Inferior parietal cortex (tissue), 1 donor: ENCODE results near the gene EHF.

ENCODE experiments used
- DNase-seq: peaks from one replicate; pipeline ENCODE4 v3.0.0-alpha.2; 2016; ENCODE audit errors: extremely low spot score

EHF gene

DNA sequence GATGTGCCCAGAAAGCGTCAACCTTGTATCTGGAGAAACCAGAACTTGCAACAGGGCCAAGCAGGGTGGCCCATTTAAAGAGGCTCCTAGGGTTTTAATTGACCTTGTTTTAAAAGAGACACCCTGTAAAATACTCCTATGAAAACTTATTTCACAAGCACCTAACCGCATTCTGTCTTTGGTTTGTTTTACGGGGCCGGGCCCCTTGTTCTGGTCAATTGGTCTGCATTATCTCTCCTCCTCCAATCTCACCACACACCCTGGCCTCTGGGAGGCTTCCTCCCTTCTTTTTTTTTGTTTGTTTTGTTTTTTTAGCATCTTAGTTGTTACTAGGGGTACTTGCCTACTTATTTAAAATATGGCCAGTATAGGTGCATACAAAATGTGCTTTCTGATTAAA is 4.7 kb downstream of the EHF start:
- no peak for DNase-seq

DNA sequence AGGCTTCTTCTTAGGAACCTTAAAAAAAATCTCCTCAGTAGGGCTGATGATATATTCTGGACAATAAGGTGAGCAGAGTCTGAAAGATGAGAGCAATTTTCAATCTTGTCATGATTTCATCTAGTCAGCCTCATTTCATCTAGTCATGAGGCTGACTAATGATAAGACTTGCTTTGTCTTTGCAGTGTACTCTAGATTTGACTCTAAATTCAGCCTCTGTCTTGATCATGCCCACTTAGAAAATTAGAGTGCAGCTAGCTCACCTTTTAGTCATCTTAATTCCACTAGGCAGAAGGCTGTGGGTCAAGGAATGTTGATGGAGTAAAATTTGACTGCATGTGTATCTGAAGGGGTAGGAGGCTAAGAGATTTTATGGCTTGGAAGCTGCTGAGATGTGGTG is 5.5 kb downstream of the EHF start:
- DNase-seq = no peak

DNA sequence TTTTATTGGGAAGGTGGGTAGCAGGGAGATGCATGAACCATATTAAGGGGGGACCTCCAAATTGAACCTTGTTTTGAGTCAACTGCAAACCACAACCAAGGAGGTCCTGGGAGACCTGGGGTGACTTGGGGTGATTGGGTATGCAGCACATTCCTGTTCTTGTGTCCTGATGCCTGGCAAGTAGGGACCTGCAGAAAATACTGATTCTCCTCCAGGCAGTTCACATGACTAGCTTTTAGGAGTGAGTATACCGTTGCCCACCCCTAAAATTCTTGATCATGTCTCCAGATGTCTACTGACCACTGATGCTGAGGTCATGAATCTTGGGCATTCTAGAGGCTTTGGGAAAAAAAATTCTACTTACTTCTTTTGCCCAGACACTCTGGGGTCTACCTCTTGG is 6.3 kb downstream of the EHF start:
- no peak for DNase-seq

DNA sequence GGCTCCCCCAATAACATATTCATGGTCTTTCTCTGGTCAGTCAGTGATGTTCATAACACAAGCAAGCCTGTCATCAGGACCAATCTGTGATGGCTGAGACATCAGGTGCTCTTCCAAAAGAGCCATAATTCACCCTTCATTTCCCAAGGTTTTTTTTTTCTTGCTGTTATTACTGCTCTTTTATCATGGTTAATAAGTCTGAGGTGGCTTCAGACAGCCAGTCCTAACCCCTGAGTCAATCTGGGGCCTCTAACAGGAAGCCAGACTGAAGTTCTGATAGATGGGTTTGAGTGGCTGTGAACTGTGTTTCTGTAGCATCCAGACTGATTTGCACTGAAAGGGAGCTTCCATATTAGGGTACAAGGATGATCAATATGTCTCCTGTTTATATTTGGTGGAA is 8.8 kb downstream of the EHF start:
- DNase-seq = no peak

DNA sequence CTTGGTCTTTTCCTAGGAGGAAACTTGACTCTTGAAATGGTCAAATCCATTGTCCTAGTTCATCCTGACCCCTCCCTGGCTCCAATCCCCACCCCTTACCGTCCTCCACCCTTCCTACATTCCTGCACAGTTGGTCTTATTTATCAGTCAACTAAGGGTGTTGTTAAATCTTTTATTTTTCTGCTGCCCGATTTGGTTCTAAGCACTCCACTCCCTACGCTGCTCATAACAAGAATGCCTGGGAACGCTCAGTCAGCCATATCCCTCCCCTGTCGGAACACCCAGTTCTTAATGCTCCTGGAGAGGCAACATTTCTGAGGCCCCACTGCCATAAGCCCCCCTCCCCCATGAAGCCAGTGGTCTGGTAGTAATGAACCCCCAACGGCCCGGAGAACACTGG is 9.7 kb downstream of the EHF start:
- no peak for DNase-seq

DNA sequence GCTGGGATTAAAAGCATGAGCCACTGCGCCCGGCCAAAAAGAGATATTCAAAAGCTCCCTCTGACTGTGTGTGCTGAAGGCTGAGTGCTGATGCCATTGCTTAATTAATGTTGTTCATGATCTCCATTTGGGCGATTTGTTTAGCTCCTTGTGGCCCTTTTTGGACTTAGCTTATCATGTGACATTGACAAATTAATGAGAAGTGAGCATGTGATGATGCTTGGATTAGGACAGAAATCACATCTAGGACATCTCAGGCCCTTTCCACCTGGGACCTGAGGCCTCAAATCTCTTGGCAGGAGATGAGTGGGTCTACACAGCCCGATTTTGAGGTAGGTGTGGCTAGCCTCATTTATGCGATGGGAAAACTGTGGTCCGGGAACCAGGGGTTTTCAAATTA is 10.4 kb downstream of the EHF start:
- DNase-seq = no peak

DNA sequence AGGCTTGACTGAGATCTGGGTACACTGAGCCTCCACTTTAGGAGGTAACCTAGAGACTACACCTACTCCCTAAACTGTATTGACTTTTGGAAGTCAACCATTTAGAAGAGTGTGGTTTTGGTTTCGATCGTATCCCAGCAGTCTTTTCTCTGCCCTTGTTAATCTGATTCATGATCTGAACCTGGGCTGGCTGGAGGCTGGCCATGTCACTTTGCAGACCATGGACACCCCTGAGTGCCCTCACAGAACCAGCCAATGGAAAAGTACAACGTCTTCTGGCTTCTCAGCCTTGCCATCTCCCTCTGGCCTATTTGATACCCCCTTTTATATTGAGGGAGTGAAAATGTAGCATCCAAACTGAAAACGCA is 10.8 kb downstream of the EHF start:
- no peak for DNase-seq

DNA sequence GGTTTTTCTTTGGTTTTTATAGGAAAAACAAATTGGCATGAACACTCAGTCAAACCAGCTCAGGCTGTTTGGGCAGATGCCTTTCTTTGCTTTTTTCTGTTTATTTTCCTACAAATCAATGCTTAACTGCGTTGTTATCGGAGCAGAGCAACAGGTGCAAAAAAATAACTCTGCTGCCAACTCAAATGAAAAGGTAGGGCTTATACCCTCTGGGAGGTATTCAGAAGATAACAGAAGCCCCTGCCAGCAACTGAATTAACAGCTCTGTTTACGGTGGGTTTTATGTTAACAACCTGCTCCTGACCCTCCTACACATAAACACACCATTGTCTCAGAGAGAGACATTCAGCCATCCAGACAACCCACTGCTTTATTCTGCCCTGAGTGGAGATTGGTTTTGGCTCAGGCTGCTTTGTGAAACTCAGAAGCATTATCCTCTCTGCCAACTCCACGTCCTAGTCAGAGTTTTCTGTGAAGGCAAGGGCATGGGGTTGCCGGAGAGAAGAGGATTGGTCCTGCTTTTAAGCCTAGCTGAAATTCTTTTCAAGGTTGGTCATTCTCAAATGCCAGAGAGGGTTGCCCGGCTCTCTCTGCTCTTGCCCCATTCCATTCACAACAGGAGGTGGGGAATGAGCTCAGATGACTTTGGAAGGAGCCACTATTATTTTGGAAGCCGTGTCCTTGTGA is 11.4 kb downstream of the EHF start:
- peak; percentile 60 for DNase-seq

DNA sequence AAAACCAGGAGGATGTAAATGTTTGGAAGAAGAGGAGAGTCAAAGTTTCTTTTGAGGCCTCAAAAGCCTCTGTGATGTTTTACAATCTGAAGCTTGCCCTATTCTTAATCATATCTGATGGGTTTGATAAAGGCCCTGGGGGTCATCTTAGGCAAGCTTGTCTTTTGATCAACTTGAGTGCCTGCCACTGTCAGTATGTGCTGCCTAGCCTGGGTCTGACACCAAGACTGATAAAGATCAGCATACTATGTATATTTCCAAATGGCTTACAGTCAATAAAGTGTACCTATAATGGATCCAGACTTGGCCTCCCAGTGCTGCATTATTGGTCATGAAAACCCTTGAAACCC is 12.7 kb downstream of the EHF start:
- DNase-seq = no peak

DNA sequence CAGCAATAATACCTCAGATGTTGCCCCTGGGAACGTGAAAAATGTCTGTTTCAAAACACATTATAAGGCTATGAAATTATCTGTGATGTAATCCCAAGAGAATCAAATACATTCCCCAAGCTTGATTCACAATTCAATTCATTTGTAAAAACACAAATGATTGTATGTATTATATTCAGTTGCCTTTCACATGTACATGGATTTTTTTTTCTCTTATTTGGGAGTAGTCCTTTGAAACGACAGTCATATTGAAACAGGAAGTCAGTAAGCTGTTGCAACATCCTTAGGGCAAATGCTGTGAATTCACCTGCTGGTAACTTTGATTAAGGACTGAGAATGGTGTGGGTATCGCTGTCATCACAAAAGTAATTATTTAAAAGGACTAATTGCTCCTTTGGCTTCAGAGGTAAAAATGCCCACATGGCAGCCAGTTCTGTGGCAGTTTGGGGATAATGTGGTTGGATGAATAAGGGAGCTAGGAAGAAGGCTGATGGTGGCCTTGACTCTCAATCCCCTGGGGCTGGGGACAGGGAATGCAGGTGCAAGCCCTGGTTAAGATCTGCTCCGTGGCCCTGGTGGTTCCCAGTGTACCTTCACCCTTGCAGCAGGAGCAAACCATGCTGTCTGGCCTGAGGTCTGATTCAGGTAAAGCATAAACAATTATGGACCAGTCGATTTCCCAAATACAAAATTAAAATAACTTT is 13.2 kb downstream of the EHF start:
- DNase-seq = no peak

DNA sequence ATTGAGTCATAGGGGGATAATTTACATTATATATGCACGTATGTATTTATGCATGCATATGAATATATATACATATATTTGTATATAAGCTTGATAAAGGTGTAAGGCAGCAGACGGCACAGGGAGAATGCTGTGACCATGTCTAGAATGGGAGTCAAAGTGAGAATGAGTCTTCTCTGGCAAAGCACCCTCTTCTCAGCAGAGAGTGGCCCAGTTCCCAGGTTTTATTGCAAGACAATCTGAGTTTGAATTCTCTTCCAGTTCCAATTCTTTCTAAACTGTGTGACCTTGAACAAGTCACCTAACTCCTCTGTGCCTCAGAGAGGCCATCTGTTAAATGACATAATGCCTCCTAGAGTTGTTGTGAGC is 13.8 kb downstream of the EHF start:
- DNase-seq = no peak

DNA sequence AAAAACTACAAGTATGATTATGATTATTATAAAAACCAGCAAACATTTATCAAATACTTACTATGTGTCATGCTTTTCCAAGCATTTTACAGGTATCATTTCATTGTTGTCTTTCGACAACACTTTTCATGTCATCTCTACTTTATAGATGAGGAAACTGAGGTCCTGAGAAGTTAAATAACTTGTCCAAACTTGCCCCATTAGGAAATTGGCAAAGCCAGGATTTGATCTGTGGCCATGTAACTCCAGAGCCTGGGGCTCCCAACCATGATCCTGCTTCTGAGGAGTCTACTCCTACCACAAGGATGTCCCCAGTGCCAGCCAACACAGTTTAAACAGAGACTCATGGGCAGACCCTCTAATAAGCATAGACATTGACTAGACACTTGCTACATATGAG is 15.2 kb downstream of the EHF start:
- no peak for DNase-seq

DNA sequence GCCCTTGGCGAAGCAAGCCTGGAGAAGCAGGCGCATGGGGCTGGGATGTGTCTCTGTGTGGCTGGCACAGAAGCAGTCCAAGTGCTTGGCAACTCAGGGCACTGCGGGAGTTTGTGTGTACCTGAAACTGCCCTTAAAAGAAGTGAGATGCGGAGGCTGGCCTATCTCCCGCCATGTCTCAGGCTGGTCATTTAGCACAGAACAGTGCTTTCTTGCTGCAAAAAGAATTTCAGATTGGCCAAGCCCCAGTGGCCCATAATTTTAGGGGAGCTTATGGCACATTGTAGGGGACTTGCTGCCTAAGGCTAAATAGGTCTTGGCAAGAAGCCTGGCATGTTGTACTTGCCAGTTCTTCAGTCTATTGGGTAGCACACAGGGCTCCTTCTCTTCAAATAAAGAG is 16.4 kb downstream of the EHF start:
- DNase-seq = no peak

DNA sequence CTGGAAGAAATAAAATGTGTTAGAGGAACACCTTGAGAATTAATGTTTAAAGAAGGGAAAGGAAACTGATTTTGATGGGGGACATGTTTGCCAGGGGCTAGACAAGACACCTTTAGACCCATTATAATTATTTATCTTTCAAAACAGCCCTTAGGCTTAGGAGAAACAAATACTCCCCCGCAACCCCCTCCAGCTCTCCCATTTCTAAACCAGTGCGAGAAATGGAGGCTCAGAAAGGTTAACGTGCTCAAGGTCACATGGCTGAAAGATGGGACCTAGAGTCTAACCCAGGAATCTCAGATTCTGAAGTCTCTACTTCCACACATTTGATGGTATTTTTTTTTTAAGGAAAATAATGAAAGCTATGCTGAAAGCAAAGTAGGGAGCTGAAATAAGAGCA is 18.0 kb downstream of the EHF start:
- no peak for DNase-seq

DNA sequence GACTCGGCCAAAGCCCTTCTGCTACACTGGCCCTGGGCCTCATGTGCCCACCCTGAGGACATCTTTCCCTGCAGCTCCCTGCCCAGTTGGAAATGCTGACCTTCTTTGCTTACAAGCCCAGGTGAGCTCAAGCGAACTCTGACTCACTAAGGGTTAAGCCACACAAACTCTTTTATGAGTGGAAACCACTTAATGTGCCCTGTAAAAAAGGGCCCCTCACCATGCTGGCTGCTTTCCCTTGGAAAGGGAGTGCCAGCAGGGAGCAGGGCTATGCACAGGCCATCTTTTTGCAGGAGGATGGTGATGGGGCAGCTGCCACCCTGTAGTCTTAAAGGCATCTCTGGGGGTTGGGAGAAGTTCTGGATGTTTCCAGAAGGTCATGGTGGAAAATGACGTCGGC is 18.7 kb downstream of the EHF start:
- DNase-seq = no peak

DNA sequence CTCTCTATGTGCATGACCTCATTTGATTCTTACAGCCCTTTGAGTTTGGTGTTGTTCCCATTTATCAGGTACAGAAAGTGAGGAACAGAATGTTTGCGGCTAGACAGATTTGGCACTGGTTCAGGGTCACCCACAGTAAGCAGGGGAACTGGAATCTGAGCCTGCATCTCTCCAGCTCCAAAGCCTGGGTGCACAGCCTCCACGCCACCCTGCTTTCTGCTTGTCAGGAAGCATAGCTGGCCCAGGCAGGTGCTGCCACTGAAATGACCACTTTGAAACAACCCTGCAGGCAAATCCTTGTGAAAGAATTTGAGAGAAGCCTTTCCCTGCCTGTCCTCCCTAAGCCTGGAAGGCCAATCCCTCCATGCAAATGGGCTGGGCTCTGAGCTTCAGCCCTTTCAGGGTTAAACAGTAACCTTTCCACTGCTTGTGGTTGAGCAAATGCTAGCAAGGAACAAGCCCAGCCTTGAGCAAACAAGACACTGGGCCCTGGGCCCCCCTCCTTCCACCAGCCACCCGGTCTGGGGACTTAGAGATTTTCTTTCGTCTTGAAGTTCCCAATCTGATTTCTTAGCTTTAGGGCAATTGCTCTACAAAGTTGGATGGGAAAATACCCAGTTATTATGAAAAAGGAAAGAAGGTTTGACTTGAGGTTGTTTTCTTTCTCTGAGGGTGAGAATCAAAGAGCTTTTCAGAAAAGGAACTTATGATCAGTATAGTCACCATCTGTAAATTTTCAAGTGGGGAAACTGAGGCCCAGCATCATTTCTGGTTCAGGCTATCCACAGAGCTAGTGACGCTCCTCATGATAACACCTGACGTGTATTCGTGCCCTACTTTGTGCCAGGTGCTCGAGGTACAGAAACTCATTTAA is 19.4 kb downstream of the EHF start:
- DNase-seq = no peak

DNA sequence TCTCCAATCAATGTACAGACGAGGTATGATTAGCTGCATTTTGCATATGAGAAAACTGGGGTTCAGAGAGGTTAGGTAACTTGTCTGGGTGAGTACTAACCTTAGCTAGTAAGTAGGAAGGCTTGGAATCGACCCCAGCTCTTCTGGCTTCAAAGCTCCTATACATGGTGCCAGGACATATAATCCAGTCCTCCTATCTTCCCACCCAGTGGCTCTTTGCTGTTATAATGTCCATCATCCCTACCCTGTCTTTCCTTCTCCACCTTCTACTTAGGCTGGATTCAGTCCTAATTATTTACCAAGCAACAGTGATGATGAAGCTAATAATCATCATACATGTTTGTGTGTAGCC is 20.0 kb downstream of the EHF start:
- DNase-seq = no peak

DNA sequence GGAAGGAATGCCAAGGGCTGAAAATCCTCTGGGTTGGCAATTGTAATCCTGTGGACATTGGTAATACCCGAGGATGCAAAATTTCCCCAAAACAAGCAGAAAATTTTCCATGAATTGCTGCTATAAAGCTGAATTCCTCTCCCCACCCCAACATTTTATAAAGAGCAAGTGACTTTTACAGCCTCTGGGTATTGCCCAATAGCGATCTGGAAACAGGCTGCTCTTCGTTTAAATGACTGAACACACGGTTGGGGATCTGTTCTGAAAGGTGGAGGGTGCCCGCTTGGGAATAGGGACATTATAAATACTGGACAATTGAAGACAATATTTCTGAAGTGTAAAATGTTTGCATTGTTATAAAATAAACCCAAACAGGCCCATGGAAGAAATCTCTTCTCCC is 20.6 kb downstream of the EHF start:
- no peak for DNase-seq

DNA sequence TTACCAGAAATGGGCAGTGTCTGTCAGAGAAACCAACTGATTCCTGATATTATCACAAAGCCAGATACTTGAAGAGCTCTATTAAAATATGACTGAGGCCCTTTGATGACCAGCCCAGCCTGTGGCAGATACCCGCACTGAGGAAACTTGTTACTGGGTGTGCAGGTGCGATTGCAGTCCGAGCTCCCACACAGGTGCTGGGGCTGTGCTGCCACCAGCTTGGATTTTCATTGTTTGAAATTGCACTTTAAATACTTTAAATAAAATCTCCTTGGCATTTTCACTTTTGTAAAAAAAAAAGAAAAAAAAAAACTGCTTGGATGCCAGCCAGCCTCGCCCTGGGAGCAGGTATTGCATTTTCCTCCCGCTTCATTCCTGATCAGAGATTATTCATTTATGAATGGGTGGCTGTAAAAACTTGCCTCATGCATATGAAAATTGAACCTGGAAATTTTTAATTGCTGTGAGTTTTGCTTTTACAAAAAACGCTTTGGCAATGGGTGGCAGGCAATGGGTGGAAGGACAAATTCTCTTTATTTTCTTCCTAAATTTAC is 21.2 kb downstream of the EHF start:
- no peak for DNase-seq

DNA sequence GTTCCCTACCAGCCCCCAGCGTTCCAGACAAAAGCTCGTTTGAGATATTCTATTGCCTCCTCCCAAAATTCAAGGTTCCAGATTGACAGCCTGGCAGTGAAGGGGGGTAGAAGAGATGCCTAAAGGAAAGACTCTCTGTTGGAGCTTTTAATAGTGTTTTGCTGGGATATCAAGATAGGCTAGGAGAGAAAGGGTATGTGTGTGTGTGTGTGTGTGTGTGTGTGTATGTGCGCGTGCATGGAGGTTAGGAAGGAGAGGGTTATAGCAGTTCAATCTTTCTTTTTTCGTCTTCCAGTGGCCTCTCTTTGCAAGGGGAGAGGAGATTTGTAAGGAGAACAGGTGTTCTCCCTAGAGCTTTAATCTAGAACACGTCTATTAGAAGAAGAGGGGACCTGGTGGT is 22.0 kb downstream of the EHF start:
- DNase-seq = no peak

DNA sequence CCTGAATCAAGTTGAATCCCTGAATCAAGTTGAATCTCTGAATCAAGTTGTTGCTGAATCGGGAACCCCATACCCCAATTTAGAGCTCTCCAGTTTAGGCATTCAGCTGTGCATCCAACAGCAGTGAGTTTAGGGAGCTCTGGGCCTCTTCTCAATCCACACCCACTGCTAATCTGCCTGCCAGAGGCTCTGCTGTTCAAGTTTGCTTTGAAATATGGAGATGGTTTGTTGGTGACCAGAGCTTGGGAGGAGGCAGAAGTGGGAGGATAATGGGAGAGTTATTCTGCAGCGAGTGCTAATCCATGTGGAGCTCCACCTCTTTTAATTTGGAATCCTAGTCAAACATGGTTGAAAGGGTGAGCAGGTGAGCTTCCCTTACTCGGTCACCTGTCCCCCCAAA is 22.4 kb downstream of the EHF start:
- no peak for DNase-seq

DNA sequence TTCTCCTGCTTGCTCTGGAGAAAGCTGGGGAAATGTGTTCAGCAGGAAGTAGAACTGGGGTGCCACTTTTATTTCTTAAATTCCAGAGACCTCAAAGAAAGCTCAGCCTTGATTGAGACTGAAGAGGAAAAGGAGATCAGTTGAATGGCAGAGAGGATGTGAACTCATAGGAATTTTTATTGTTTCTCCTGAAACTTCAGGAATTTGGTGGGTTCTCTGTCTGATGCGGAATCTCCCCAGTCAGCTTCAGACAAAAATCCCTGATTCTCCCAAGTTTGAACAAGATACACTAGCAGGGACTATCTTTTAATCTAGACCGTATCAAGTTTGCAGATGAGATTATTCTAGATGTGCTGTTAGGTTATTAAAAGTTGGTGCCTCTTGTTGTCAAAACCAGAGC is 23.0 kb downstream of the EHF start:
- no peak for DNase-seq
